DND-41 (cell line): ENCODE results near the gene YTHDC1.

Source experiments
- EZH2 ChIP-seq: IDR thresholded peaks from 3 replicates; pipeline ENCODE4 v1.6.1; 2012; ENCODE audit warnings: borderline replicate concordance, low read depth, mild to moderate bottlenecking, moderate library complexity, low read length, inconsistent platforms; ENCODE audit not compliant: severe bottlenecking
- TF ChIP-seq, protein P1 (sequence below): IDR thresholded peaks from 2 replicates; pipeline ENCODE4 v1.5.1; 2012; ENCODE audit warnings: borderline replicate concordance, low read length, moderate library complexity, mild to moderate bottlenecking; ENCODE audit not compliant: poor library complexity, severe bottlenecking; ENCODE audit errors: extremely low read depth

DNA sequence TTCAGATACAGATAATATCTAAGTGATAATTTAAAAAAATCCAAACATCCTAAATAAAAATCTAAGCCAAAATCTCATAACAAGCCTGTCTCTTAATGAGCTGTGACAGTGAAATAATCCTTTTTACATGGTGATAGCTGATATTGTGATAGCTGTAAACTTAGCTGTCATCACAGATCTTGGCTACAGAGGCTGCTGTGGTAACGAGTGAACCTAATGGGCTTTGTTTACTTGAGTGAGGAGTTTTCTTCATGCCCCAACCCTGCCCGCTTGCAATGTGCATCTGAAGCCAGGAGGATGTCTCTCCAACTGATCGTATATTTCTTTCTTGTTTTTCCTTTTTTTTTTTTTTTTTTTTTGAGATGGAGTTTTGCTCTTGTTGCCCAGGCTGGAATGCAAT lies 41.5 kb upstream of the YTHDC1 start:
- TF ChIP-seq, protein P1, sequence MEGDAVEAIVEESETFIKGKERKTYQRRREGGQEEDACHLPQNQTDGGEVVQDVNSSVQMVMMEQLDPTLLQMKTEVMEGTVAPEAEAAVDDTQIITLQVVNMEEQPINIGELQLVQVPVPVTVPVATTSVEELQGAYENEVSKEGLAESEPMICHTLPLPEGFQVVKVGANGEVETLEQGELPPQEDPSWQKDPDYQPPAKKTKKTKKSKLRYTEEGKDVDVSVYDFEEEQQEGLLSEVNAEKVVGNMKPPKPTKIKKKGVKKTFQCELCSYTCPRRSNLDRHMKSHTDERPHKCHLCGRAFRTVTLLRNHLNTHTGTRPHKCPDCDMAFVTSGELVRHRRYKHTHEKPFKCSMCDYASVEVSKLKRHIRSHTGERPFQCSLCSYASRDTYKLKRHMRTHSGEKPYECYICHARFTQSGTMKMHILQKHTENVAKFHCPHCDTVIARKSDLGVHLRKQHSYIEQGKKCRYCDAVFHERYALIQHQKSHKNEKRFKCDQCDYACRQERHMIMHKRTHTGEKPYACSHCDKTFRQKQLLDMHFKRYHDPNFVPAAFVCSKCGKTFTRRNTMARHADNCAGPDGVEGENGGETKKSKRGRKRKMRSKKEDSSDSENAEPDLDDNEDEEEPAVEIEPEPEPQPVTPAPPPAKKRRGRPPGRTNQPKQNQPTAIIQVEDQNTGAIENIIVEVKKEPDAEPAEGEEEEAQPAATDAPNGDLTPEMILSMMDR = no peak
- TF ChIP-seq EZH2 = no peak
